Measurements from ENCODE around the gene SPATA2L. TPM values are rescaled to one million over a fixed set of nuclear protein-coding genes. Genes with fewer than 3 reads are reported as not detected.

The SPATA2L gene
- total and polyA plus RNA-seq, 4 donors, result 6.9 to 17.3 (median 13.6) TPM

DNA sequence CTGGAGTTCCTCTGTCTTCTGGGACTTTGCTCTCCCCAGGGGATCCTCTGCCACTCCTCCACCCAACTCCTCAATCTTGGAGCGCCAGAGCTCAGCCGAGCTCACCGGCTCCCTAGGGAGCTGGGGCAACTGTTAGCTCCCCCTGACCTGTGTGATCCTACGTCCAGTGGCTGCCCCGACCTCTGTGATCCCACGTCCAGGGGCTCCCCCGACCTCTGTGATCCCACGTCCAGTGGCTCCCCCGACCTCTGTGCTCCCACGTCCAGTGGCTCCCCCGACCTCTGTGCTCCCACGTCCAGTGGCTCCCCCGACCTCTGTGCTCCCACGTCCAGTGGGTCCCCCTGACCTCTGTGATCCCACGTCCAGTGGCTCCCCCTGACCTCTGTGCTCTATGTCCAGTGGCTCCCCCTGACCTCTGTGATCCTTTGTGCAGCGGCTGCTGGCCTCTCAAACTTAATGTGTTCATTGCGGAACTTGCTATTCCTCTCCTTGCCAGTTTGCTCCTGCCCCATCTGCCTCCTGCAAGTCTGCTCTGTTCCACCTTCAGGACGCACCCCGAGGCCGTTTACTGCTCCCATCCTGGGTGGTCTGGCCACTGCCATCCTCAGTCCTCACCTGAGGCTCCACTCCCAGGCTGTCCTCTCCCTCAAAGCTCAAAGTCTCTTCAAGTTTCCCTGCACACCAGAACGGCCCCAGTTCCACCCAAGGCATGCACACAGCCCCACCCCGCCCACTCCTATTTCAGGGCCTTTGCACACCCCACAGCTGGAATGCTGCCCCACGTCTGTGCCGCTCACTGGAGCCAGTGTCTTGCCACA, 16.4 kb upstream of the SPATA2L start:
- H3K9me3 ChIP-seq (ENCODE audit: control insufficient read depth in 4 of 4, insufficient read depth in 3 of 4, low read length in 3 of 4), result no peaks in the 10 kb centered on the region
- WGBS, 2 donors, result 85 to 93% methylated on average over 24 of the region's 24 CpGs
- peaks cover 0 to 21% (median 8%) of the 10 kb centered on the region in 5 donors for H3K4me1 ChIP-seq (ENCODE audit: control insufficient read depth in 5 of 5, insufficient read depth in 5 of 5, low read length in 5 of 5)
- ATAC-seq (ENCODE audit: insufficient read depth, low FRiP score) (no peak), DNase-seq (no peak)
- no peak overlapping the region for H3K27ac ChIP-seq (ENCODE audit: low read depth in 1 of 2, low read length in 1 of 2)
- no peak overlapping the region for H3K4me3 ChIP-seq
- no peak overlapping the region for H3K9ac ChIP-seq (ENCODE audit: insufficient read depth in 1 of 2, low read length in 2 of 2)
- TF ChIP-seq, protein P1, sequence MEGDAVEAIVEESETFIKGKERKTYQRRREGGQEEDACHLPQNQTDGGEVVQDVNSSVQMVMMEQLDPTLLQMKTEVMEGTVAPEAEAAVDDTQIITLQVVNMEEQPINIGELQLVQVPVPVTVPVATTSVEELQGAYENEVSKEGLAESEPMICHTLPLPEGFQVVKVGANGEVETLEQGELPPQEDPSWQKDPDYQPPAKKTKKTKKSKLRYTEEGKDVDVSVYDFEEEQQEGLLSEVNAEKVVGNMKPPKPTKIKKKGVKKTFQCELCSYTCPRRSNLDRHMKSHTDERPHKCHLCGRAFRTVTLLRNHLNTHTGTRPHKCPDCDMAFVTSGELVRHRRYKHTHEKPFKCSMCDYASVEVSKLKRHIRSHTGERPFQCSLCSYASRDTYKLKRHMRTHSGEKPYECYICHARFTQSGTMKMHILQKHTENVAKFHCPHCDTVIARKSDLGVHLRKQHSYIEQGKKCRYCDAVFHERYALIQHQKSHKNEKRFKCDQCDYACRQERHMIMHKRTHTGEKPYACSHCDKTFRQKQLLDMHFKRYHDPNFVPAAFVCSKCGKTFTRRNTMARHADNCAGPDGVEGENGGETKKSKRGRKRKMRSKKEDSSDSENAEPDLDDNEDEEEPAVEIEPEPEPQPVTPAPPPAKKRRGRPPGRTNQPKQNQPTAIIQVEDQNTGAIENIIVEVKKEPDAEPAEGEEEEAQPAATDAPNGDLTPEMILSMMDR (IDR thresholded peaks at IDR 0.05; ENCODE audit: control extremely low read depth, extremely low read depth), result no peak
- peaks cover 0 to 1% (median 0%) of the 10 kb centered on the region in 4 donors for H3K36me3 ChIP-seq (ENCODE audit: control insufficient read depth in 4 of 4, insufficient read depth in 4 of 4, low read length in 4 of 4)
- no peaks in the 10 kb centered on the region for H3K27me3 ChIP-seq (ENCODE audit: control insufficient read depth in 3 of 3, insufficient read depth in 3 of 3, low read length in 2 of 3)

DNA sequence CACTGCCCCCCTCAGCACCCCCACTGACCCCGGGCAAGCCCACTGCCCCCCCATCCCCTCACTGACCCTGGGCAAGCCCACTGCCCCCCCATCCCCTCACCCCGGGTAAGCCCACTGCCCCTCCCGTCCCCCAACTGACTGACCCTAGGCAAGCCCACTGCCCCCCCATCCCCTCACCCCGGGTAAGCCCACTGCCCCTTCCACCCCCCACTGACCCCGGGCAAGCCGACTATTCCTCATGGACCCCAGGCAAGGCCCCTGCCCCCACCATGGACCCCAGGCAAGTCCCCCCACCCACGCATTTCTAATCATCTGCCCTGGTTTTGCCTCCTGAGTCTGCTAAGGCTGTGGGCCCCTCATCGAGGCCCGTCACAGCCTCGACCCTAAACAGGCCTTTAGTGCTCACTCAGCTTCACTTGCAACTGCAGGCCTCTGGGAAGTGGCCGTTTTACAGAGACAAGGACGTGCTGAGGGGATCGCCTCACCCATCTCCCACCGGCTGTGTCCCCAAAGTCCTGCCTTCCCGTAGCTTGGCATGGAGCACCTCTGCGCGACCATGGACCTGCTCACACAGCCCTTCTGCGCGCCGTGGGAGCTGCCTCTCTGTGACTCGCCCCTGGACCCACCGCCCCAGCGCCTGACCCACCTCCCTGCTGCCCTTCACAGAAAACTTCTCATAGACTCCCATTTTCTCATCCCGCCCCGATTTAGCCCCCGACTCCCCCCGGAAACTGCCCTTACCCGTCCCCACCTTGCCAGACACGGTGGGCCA, 15.6 kb upstream of the SPATA2L start:
- Histone ChIP-seq H3K9ac (ENCODE audit: insufficient read depth in 1 of 2, low read length in 2 of 2) (no peak overlapping the region), H3K27ac (ENCODE audit: low read depth in 1 of 2, low read length in 1 of 2) (no peak overlapping the region), H3K27me3 (ENCODE audit: control insufficient read depth in 3 of 3, insufficient read depth in 3 of 3, low read length in 2 of 3) (no peaks in the 10 kb centered on the region), H3K9me3 (ENCODE audit: control insufficient read depth in 4 of 4, insufficient read depth in 3 of 4, low read length in 3 of 4) (no peaks in the 10 kb centered on the region), H3K4me3 (no peak overlapping the region), H3K4me1 (ENCODE audit: control insufficient read depth in 5 of 5, insufficient read depth in 5 of 5, low read length in 5 of 5) (peaks cover 0 to 16% (median 2%) of the 10 kb centered on the region in 5 donors), H3K36me3 (ENCODE audit: control insufficient read depth in 4 of 4, insufficient read depth in 4 of 4, low read length in 4 of 4) (peaks cover 0 to 1% (median 0%) of the 10 kb centered on the region in 4 donors)
- 89 to 95% methylated on average over 29 of the region's 29 CpGs for WGBS, 2 donors
- TF ChIP-seq, protein P1 (IDR thresholded peaks at IDR 0.05; ENCODE audit: control extremely low read depth, extremely low read depth), result no peak
- ATAC-seq (ENCODE audit: insufficient read depth, low FRiP score) (no peak), DNase-seq (no peak)

DNA sequence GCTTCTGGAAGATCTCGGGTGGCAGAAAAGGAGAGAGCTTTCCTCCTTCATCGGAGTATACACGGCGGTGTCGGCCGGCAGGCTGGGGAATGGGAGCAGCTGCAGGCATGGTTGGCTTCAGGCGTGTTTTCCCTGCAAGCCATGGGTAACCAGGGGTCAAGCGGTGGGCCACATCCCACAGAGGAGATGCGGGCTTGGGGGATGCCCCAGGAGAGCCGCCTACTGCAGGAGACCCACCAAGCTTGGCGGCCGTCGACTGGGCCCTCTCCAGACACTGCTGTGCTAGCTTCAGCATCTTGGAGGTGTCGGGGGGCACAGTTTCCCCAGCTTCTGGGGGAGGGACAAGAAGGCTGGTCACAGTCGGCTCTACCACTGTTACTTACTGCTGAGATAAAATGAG, 15.0 kb upstream of the SPATA2L start:
- Histone ChIP-seq H3K9me3 (ENCODE audit: control insufficient read depth in 4 of 4, insufficient read depth in 3 of 4, low read length in 3 of 4) (no peaks in the 10 kb centered on the region), H3K36me3 (ENCODE audit: control insufficient read depth in 4 of 4, insufficient read depth in 4 of 4, low read length in 4 of 4) (peaks cover 0 to 1% (median 0%) of the 10 kb centered on the region in 4 donors), H3K4me3 (no peak overlapping the region), H3K4me1 (ENCODE audit: control insufficient read depth in 5 of 5, insufficient read depth in 5 of 5, low read length in 5 of 5) (peaks cover 0 to 17% (median 7%) of the 10 kb centered on the region in 5 donors), H3K27ac (ENCODE audit: low read depth in 1 of 2, low read length in 1 of 2) (no peak overlapping the region), H3K27me3 (ENCODE audit: control insufficient read depth in 3 of 3, insufficient read depth in 3 of 3, low read length in 2 of 3) (no peaks in the 10 kb centered on the region), H3K9ac (ENCODE audit: insufficient read depth in 1 of 2, low read length in 2 of 2) (no peak overlapping the region)
- ATAC-seq (ENCODE audit: insufficient read depth, low FRiP score) (no peak), DNase-seq (no peak)
- TF ChIP-seq, protein P1 (IDR thresholded peaks at IDR 0.05; ENCODE audit: control extremely low read depth, extremely low read depth), result no peak
- WGBS, 2 donors, result 93 to 94% methylated on average over 15 of the region's 15 CpGs

All from lung (tissue), 12 donors.